K562 (cell line): ENCODE data around the gene TMEM117. TPM values are rescaled to one million over a fixed set of nuclear protein-coding genes. Genes with fewer than 3 reads are reported as not detected.

Experiments used
- ATAC-seq: fragments of 200-7000 bp; cut with Tn5 transposase; 3 replicates; pipeline ENCODE4 v1.9.1; 2020; ENCODE audit warnings: moderate library complexity
- BruUV-seq: library from RNA; stranded (reverse); fragments of 400-500 nt; replicated peaks from 2 replicates; lab custom pipeline; 2021; lab: Mats Ljungman, UMichigan
- CTCF ChIA-PET: fragments of 300-600 bp; formaldehyde crosslinking; extraction: SDS; loops from one replicate; lab custom pipeline; 2021; ENCODE audit warnings: low intra/inter-chr PET ratio; lab: Yijun Ruan, JAX
- POLR2A ChIA-PET: fragments of 300-600, 350-650 bp; sonication (Branson Sonifier 250); formaldehyde crosslinking; extraction: SDS; loops from one replicate; lab custom pipeline; 2021; ENCODE audit warnings: antibody characterized with exemption, inconsistent platforms; lab: Yijun Ruan, JAX
- DNase-seq, 4 experiments: peaks; one replicate each; pipeline versions ENCODE4 v3.0.0 to v3.0.0-alpha.2; 2011 to 2018; ENCODE audit warnings: low spot score in 3 of 4, mixed read lengths in 3 of 4; ENCODE audit errors: extremely low read depth in 1 of 4
- FAIRE-seq: peaks from 2 replicates; lab custom pipeline; 2011; peaks lifted over from hg19 to GRCh38; lab: Jason Lieb, UNC
- H2AFZ ChIP-seq: 2 replicates; pipeline ENCODE4 v1.6.0; 2011; ENCODE audit warnings: low read depth, low read length, control low read depth, inconsistent platforms
- H3K27ac ChIP-seq: fragments of 200-600 bp; 3 replicates; pipeline ENCODE4 v1.8.0; 2011; ENCODE audit warnings: low read depth, mild to moderate bottlenecking, control low read depth, inconsistent platforms, low read length, moderate library complexity, mixed read lengths; ENCODE audit errors: extremely low read depth
- H3K27me3 ChIP-seq, 2 experiments: fragments of 300-600 bp in 1 of 2; 2 replicates in 1 of 2; 3 replicates in 1 of 2; pipeline versions ENCODE4 v1.6.0 to v1.8.0; 2011; ENCODE audit warnings: inconsistent platforms in 2 of 2, low read length in 2 of 2, mild to moderate bottlenecking in 1 of 2, mixed read lengths in 1 of 2, moderate library complexity in 1 of 2; ENCODE audit not compliant: control insufficient read depth in 2 of 2, insufficient read depth in 2 of 2
- H3K36me3 ChIP-seq: fragments of 300-600 bp; 3 replicates; pipeline ENCODE4 v1.8.0; 2011; ENCODE audit warnings: mild to moderate bottlenecking, low read length, inconsistent platforms; ENCODE audit not compliant: control insufficient read depth, insufficient read depth
- H3K4me1 ChIP-seq, 2 experiments: fragments of 200-600 bp in 1 of 2; replicated peaks in 1 of 2; 2 replicates in 1 of 2; 3 replicates in 1 of 2; pipeline versions ENCODE4 v1.5.1 to v1.8.0; 2011; ENCODE audit warnings: inconsistent platforms in 2 of 2, low read length in 2 of 2, mild to moderate bottlenecking in 1 of 2, mixed read lengths in 1 of 2, moderate library complexity in 1 of 2; ENCODE audit not compliant: control insufficient read depth in 2 of 2, insufficient read depth in 2 of 2
- H3K4me2 ChIP-seq: 2 replicates; pipeline ENCODE4 v1.6.1; 2011; ENCODE audit warnings: low read length, control low read depth, inconsistent platforms, mixed read lengths; ENCODE audit not compliant: insufficient read depth
- H3K4me3 ChIP-seq: fragments of 200-600 bp; sonication (generic), shearing (Covaris generic); 2 replicates; pipeline ENCODE4 v1.5.1; 2016; ENCODE audit warnings: control low read depth, inconsistent platforms
- H3K79me2 ChIP-seq: fragments of 200-600 bp; 3 replicates; pipeline ENCODE4 v1.8.0; 2011; ENCODE audit warnings: low read length, inconsistent platforms; ENCODE audit not compliant: control insufficient read depth, insufficient read depth
- H3K9ac ChIP-seq, 2 experiments: 2 replicates each; pipeline versions ENCODE4 v1.6.0 to v1.6.1; 2011; ENCODE audit warnings: low read depth in 2 of 2, low read length in 2 of 2, control low read depth in 1 of 2, inconsistent platforms in 1 of 2, mild to moderate bottlenecking in 1 of 2, mixed read lengths in 1 of 2; ENCODE audit not compliant: insufficient read depth in 1 of 2
- H3K9me1 ChIP-seq: one replicate; pipeline ENCODE4 v1.6.0; 2011; ENCODE audit warnings: inconsistent platforms, mild to moderate bottlenecking, low read length, moderate library complexity; ENCODE audit not compliant: control insufficient read depth, insufficient read depth
- H3K9me3 ChIP-seq: replicated peaks from 2 replicates; pipeline ENCODE4 v1.5.1; 2011; ENCODE audit warnings: low read depth, low read length, inconsistent platforms; ENCODE audit not compliant: control insufficient read depth, insufficient read depth
- H4K20me1 ChIP-seq: replicated peaks from 2 replicates; pipeline ENCODE4 v1.6.1; 2011; ENCODE audit warnings: low read length, inconsistent platforms, mixed read lengths; ENCODE audit not compliant: control insufficient read depth, insufficient read depth
- ARNT ChIP-seq, 2 experiments: fragments of 450-650 bp; IDR thresholded peaks; 2 replicates each; pipeline ENCODE4 v1.6.1; 2016; ENCODE audit warnings: mild to moderate bottlenecking in 1 of 2
- BRCA1 ChIP-seq, 2 experiments: fragments of 450-650 bp in 1 of 2; sonication (generic) in 1 of 2; formaldehyde crosslinking in 1 of 2; IDR thresholded peaks; 2 replicates each; pipeline versions ENCODE4 v1.5.0 to v1.6.1; 2017 to 2020; ENCODE audit warnings: mild to moderate bottlenecking in 1 of 2, missing genetic modification reagents in 1 of 2
- CREB3 ChIP-seq: fragments of 450-650 bp; conservative IDR thresholded peaks from 2 replicates; pipeline ENCODE4 v1.6.1; 2016; ENCODE audit warnings: missing genetic modification characterization, low read depth, mild to moderate bottlenecking, missing compliant biosample characterization, moderate library complexity
- FOXJ3 ChIP-seq: sonication (generic); formaldehyde crosslinking; IDR thresholded peaks from 2 replicates; pipeline ENCODE4 v1.4.0; 2020; ENCODE audit warnings: mild to moderate bottlenecking, missing genetic modification reagents
- IFI16 ChIP-seq: fragments of 250-450 bp; sonication (Bioruptor Pico); IDR thresholded peaks from 2 replicates; pipeline ENCODE4 v2.1.2; 2022; ENCODE audit warnings: mild to moderate bottlenecking, inconsistent platforms
- MEF2A ChIP-seq: IDR thresholded peaks from 2 replicates; pipeline ENCODE4 v1.6.1; 2011; ENCODE audit warnings: low read depth, mild to moderate bottlenecking, low read length, moderate library complexity; ENCODE audit not compliant: control insufficient read depth
- PCBP1 ChIP-seq: fragments of 200-400 bp; formaldehyde crosslinking; IDR thresholded peaks from 2 replicates; pipeline ENCODE4 v1.6.1; 2018; ENCODE audit warnings: mild to moderate bottlenecking, low read depth, low read length; ENCODE audit not compliant: poor library complexity, severe bottlenecking
- PTRF ChIP-seq: fragments of 450-650 bp; IDR thresholded peaks from 2 replicates; pipeline ENCODE4 v1.6.1; 2016; ENCODE audit warnings: mild to moderate bottlenecking, missing genetic modification characterization, missing compliant biosample characterization
- RBM25 ChIP-seq: fragments of 200-400 bp; formaldehyde crosslinking; IDR thresholded peaks from 2 replicates; pipeline ENCODE4 v1.6.1; 2018; ENCODE audit warnings: low read length, low read depth, moderate library complexity; ENCODE audit not compliant: severe bottlenecking
- SFPQ ChIP-seq: fragments of 200-400 bp; formaldehyde crosslinking; IDR thresholded peaks from 2 replicates; pipeline ENCODE4 v1.6.1; 2017; ENCODE audit warnings: mild to moderate bottlenecking, low read depth, low read length, moderate library complexity
- SIN3A ChIP-seq, 2 experiments: fragments of 150-350 bp in 1 of 2; IDR thresholded peaks; 2 replicates each; pipeline ENCODE4 v1.6.1; 2011 to 2016; ENCODE audit warnings: borderline replicate concordance in 2 of 2, low read depth in 2 of 2, low read length in 2 of 2, mild to moderate bottlenecking in 2 of 2, moderate library complexity in 2 of 2; ENCODE audit not compliant: control insufficient read depth in 1 of 2
- SIRT6 ChIP-seq: IDR thresholded peaks from one replicate; pipeline ENCODE4 v1.6.1; 2012; ENCODE audit warnings: low read depth, mild to moderate bottlenecking, control low read depth, inconsistent platforms, low read length, moderate library complexity
- SMC3 ChIP-seq: conservative IDR thresholded peaks from 2 replicates; pipeline ENCODE4 v1.6.1; 2011; ENCODE audit warnings: low read depth, low read length, improper control_type of control experiment; ENCODE audit not compliant: insufficient read depth
- THRB ChIP-seq: fragments of 450-650 bp; formaldehyde crosslinking; conservative IDR thresholded peaks from 2 replicates; pipeline ENCODE4 v1.4.0; 2022; ENCODE audit warnings: mild to moderate bottlenecking, missing genetic modification characterization
- ZFX ChIP-seq: sonication (generic); formaldehyde crosslinking; IDR thresholded peaks from 2 replicates; pipeline ENCODE4 v1.8.0; 2022; ENCODE audit warnings: mild to moderate bottlenecking, missing genetic modification reagents, moderate library complexity
- ZNF644 ChIP-seq: fragments of 200-800 bp; sonication (Bioruptor generic); IDR thresholded peaks from 2 replicates; pipeline ENCODE4 v1.6.1; 2016; ENCODE audit warnings: low read depth, missing genetic modification characterization, missing compliant biosample characterization
- WGBS: fragments of 100-300 bp; shearing (Covaris generic); methylation state at CpG from one replicate; pipeline ENCODE4 v1.1.6; 2016; ENCODE audit warnings: low coverage, mixed read lengths; ENCODE audit not compliant: insufficient coverage; ENCODE audit errors: missing lambda C conversion rate; 5-methylcytosine and 5-hydroxymethylcytosine counted together
- in situ Hi-C: fragments of 300-500 bp; cut with MboI; formaldehyde crosslinking; loops from 4 replicates; pipeline ENCODE4 v1.15.0; 2018; ENCODE audit warnings: inconsistent platforms, mixed read lengths
- intact Hi-C: fragments of 100-400 bp; cut with micrococcal nuclease; formaldehyde crosslinking; loops from 2 replicates; pipeline ENCODE4 v1.14.2; 2022
- polyA plus RNA-seq, 8 experiments: library from polyadenylated mRNA; depleted of rRNA in 4 of 8; stranded (reverse) in 5 of 8; unstranded in 3 of 8; fragments of >200 nt; fragmentation: Nextera tagmentation in 2 of 8; fragmentation: Illumina TruSeq in 1 of 8; extraction: Ambion mirVana in 2 of 8; extraction: Trizol in 1 of 8; gene quantifications; 2 replicates each; pipeline versions ENCODE4 v1.2.1 to v1.2.3, GENCODE V29; 2011 to 2014; ENCODE audit warnings: inconsistent platforms in 1 of 8, missing spikeins in 1 of 8
- total RNA-seq, 7 experiments: library from RNA; depleted of rRNA in 6 of 7; stranded (reverse); fragments of >200 nt in 6 of 7; fragmentation: Illumina TruSeq in 2 of 7; extraction: Trizol in 2 of 7; gene quantifications; 2 replicates each; pipeline versions ENCODE4 v1.2.1 to v1.2.3, GENCODE V29; 2011 to 2021; ENCODE audit warnings: low replicate concordance in 1 of 7

The TMEM117 gene
- total and polyA plus RNA-seq, 9 of the 15 experiments (the other 6 are each of a cell fraction or from before 2014, with no cell fraction given) = 0.31 to 2.8 (median 1.0) TPM

- FAIRE-seq (no peak), ATAC-seq (no peak), DNase-seq (no peak)
- H2AFZ ChIP-seq = no peak overlapping the region
- no peak overlapping the region for H3K9ac ChIP-seq
- no peaks in the 10 kb centered on the region for H3K79me2 ChIP-seq
- no peaks in the 10 kb centered on the region for H3K36me3 ChIP-seq
- no peak for TF ChIP-seq MEF2A
- no peak for TF ChIP-seq SMC3
- TF ChIP-seq IFI16 = no peak
- TF ChIP-seq PTRF (tag) = no peak
- TF ChIP-seq ARNT (IDR thresholded peaks at IDR 0.05) = no peak
- no peak for TF ChIP-seq SIN3A (IDR thresholded peaks at IDR 0.05; ENCODE audit: borderline replicate concordance in 2 of 2, control insufficient read depth in 1 of 2, low read depth in 2 of 2, low read length in 2 of 2)
- no peak for TF ChIP-seq BRCA1 (IDR thresholded peaks at IDR 0.05)
- TF ChIP-seq BRCA1 (CRISPR knock-in tag; IDR thresholded peaks at IDR 0.05) = no peak
- no peak for TF ChIP-seq PCBP1
- TF ChIP-seq RBM25 = no peak
- TF ChIP-seq SFPQ = no peak
- TF ChIP-seq FOXJ3 (CRISPR knock-in tag) = no peak
- TF ChIP-seq ZNF644 = no peak
- TF ChIP-seq THRB (CRISPR knock-in tag) = no peak
- no peak for TF ChIP-seq ZFX (CRISPR knock-in tag)
- TF ChIP-seq SIRT6 = no peak
- no peak for TF ChIP-seq CREB3 (tag)
- no peak overlapping the region for H3K4me3 ChIP-seq
- no peak overlapping the region for H3K27ac ChIP-seq
- intact Hi-C loops = no loop called here
- no peaks in the 10 kb centered on the region for H3K27me3 ChIP-seq
- H3K9me1 ChIP-seq = no peaks in the 10 kb centered on the region
- in situ Hi-C loops = no loop called here
- WGBS = 7% methylated on average over 2 of the region's 2 CpGs
- H3K4me1 ChIP-seq = no peaks in the 10 kb centered on the region
- POLR2A ChIA-PET = no interaction called here
- CTCF ChIA-PET = no interaction called here
- H3K9me3 ChIP-seq = no peaks in the 10 kb centered on the region
- H4K20me1 ChIP-seq = no peaks in the 10 kb centered on the region
- no TSS peak for BruUV-seq
- no peak overlapping the region for H3K4me2 ChIP-seq
Measured at GRCh38 chr12:44100264-44100663, 264.4 kb downstream of the TMEM117 start.
